Dermis microvascular lymphatic vessel endothelial cell (primary cell): Measurements from ENCODE around the gene GAS1. TPM values are rescaled to one million over a fixed set of nuclear protein-coding genes. Genes with fewer than 3 reads are reported as not detected.

Source experiments
- DNase-seq, 2 donors: peaks; one replicate each; pipeline versions ENCODE4 v3.0.0 to v3.0.0-alpha.2; 2010; ENCODE audit warnings: low read depth in 2 of 2
- total RNA-seq: library from RNA; depleted of rRNA; stranded (reverse); fragments of >200 nt; gene quantifications from 2 replicates; pipeline ENCODE4 v1.2.1, GENCODE V29; 2014

The GAS1 gene
- total RNA-seq, 1 donor from 2014 or later, result 0.77 TPM

- no peak for DNase-seq
These were observed 21.2 kb downstream of the GAS1 start for GRCh38 chr9:86926145-86926544.

GRCh38 chr9:86925686-86926085 lies 21.6 kb downstream of the GAS1 start:
- no peak for DNase-seq

GRCh38 chr9:86924206-86924605 lies 23.1 kb downstream of the GAS1 start:
- DNase-seq, result no peak

GRCh38 chr9:86921151-86921923 lies 26.0 kb downstream of the GAS1 start:
- no peak for DNase-seq

GRCh38 chr9:86918556-86918955 lies 28.8 kb downstream of the GAS1 start:
- no peak for DNase-seq

- DNase-seq, result no peak
These were observed 35.1 kb downstream of the GAS1 start for GRCh38 chr9:86912210-86912609.

- DNase-seq, result no peak
These were observed 37.9 kb downstream of the GAS1 start for GRCh38 chr9:86909388-86909787.

- no peak for DNase-seq
These were observed 39.0 kb downstream of the GAS1 start for GRCh38 chr9:86908261-86908660.

- DNase-seq, result no peak
These were observed 40.0 kb downstream of the GAS1 start for GRCh38 chr9:86907346-86907745.

GRCh38 chr9:86903734-86904085 lies 43.6 kb downstream of the GAS1 start:
- DNase-seq, result no peak

GRCh38 chr9:86902991-86903733 lies 44.1 kb downstream of the GAS1 start:
- no peak for DNase-seq

- no peak for DNase-seq
These were observed 44.7 kb downstream of the GAS1 start for GRCh38 chr9:86902586-86902985.

- no peak for DNase-seq
These were observed 45.1 kb downstream of the GAS1 start for GRCh38 chr9:86902176-86902575.

GRCh38 chr9:86901511-86901910 lies 45.8 kb downstream of the GAS1 start:
- DNase-seq, result no peak
